GM21723 (cell line): ENCODE data around the gene MRPL43.

Experiments used
- ATAC-seq: cut with Tn5 transposase; IDR thresholded peaks from one replicate; pipeline ENCODE4 v1.9.1; 2021; ENCODE audit warnings: mild to moderate bottlenecking, moderate library complexity; ENCODE audit not compliant: unreplicated experiment

MRPL43 gene

GRCh38 chr10:101005361-101005760 is 18.1 kb upstream of the MRPL43 start:
- ATAC-seq = no peak

- no peak for ATAC-seq
Observed at GRCh38 chr10:101003639-101004206, 16.4 kb upstream of the MRPL43 start.

DNA sequence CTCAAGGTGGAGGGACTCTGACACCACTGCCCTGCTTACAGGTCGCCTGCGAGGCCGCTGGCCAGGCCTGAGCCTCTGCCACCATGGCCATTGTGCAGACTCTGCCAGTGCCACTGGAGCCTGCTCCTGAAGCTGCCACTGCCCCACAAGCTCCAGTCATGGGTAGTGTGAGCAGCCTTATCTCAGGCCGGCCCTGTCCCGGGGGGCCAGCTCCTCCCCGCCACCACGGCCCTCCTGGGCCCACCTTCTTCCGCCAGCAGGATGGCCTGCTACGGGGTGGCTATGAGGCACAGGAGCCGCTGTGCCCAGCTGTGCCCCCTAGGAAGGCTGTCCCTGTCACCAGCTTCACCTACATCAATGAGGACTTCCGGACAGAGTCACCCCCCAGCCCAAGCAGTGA is 15.2 kb upstream of the MRPL43 start:
- no peak for ATAC-seq

- no peak for ATAC-seq
Observed at GRCh38 chr10:101001659-101002035, 14.3 kb upstream of the MRPL43 start.

- ATAC-seq = no peak
Observed at GRCh38 chr10:101000915-101001658, 13.8 kb upstream of the MRPL43 start.

GRCh38 chr10:101000127-101000914 is 13.0 kb upstream of the MRPL43 start:
- no peak for ATAC-seq

DNA sequence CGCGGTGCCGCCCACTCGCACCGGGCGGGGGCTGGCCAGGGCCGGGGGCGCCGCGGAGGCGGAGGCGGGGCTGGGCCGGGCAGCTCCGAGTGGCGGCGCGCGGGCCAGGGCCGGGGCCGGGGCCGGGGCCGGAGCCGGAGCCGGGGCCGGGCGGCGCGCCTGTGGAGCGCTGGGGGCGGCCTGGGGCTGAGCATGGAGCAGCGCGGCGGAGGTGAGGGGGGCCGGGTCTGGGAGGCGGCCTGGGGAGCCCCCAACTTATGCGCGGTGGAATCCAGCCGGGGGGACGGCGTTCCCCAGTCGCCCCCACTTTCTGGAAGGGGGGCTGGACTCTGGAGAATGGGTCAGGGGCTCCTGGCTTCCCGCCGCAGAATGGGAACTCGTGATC is 12.4 kb upstream of the MRPL43 start, which contains the start of gene LZTS2:
Gene LZTS2, plus strand, starts transcription at position 67 of the 385 bp plus-strand sequence. CDS start 2,731 bp downstream, outside the sequence.
- no peak for ATAC-seq

DNA sequence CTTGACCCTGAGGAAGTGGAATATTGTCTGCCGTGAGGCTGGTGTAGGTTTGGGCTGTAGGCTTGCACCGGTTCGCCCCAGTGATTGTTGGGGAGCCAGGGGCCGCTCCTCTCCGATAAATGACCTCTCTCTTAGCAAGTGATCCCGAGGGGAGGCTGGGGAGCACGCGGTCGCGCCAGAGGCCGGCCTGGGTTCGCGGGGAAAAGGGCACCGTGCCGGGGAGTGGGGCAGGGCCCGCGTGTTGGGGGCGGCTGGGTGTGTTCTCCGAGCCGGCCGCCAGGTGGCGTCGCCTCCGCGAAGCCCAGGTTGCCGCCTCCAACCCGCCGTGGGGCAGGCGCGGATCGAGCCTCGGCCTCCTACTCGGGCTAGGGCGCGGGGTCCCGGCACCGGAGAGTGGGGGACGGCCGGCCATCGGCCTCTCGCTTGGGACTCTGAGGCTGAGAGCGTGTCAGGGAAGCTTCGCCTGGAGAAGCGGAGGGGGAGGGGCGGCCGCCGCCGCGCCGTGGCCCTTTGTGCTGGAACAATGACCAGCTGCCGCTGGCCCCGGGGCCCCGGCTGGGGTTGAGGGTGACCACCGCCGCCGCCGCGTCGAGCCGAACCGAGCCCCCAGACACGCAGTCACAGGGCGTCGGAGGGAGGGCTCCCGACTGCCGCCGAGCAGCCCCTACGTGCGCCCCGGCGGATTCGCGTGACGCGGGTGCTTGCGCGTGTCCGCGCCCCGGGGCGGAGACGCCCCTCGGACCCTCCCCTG is 11.9 kb upstream of the MRPL43 start:
- peak; percentile 48 for ATAC-seq

- peak; percentile 25 for ATAC-seq
Observed at GRCh38 chr10:100998183-100998990, 11.1 kb upstream of the MRPL43 start.

DNA sequence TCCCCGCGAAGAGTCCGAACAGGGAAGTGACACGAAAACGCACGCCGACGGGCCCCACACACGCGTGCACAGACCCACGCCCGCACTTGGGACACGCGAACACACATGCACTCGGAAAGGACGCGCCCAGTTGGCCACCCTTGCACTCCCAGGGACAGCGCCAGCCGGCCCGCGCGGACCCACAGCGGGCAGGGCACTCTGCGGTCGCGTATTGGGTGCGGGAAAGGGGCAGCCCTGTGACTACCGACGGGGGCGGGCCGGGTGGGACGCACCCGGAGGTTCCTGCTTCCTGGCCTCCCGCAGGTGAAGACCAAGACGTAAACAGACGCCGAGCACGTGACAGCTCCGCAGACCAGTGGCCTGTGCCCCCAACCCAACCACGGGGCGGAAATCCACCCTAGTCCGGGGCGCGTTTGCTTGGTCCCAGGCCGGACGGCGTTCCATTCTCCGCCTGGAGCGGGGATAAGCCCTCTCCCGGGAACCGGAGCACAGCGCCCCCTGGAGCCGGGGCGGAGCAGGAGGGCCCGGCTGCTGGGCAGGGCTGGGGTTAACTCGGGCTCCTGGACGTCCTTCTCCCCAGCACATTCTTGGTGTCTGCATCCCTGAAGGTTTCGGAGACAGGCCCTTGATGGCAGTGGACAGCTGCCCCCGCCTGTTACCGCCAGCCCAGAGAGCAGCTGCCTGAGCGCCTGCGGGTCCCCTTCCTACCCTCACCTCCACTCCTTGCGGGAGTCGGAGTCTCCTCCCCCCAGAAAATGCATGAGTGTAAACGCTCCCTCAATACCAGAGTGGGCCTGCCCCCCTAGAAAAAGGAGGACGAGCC is 10.3 kb upstream of the MRPL43 start:
- peak; percentile 39 for ATAC-seq

DNA sequence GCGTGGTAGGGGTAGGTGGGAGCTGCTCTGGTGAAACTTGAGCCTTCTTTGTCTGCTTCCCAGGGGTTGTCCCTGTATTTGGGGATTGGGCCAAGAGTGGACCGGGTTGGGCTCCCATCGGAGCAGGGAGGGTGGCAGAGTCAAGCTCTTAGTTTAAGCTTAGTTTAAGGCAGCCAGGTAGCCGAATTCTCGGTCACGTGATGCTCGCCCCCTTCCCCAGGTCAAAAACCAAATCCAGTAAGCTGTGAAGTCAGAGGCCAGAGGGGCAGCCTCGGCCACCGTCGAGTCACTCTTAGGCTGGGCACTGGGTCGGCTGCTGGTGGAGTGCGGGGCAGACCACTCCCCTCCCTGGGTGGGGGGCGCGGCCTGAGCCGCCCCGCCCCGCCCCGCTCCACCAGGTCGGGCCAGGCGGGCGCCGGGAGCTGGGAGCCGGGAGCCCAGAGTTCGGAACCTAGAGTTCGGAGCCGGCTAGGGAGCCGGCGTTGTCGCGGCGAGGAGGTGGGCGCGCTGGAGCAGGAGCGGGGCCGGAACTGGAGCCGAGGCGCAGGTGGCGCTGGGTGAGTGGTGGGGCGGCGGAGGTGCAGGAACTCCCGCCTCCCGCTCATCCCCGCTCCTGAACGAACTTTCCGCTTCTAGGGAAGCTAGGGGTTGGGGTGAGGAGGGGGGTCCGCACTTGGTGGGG is 9.5 kb upstream of the MRPL43 start:
- ATAC-seq = peak; percentile 27

DNA sequence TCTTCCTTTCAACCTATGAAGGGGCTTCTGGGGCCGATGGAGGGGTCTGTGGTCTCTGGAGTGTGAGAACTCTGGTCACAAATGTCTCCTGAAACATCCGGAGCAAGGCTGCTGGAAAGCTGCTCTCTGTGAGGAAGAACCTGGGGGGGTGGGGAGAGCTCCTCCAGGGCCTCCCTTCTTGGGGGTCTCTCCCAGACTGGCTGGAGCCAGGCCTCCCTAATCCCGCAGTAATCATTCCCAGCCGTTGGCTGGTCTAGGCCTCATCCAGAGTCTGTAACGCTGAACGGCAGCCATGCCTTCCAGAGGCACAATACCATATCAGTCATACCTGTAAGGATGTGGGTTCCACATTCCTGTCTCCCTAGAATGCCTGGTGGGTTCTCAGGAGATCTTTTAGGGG is 7.9 kb upstream of the MRPL43 start:
- ATAC-seq = no peak

DNA sequence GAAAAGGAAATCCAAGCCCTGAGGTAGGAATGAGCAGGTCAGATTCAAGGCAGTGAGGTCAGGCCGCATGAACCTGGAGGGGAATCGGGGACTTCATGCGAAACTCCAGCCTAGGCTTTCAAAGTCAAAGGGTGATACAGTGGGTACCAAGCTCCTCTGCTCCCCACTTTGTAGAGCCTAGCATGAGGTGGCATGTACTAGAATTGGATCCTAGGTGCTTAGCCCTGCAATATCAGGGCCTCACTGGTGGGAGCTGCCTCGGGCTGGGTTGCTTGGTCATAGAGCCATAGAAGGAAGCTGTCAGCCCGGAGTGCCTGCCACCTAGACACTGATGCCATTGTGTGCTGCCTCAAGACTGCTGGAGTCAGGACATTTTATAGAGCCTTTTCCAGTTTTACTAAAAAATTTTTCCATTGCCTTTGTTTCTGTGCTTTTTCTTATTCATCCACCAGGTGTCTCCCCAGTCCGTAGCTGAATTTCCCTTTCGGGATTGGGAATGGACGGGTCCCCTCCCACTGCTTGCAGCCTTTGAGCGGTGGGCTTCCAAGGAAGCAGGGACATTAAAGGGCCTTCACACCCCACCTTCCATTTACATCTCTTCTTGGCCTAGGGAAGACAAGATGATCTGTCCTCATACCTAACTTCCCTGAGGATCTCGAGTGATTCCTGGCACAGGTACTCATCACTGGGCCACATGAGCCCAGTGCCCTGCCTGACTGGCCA is 6.8 kb upstream of the MRPL43 start:
- ATAC-seq = no peak

- no peak for ATAC-seq
Observed at GRCh38 chr10:100989088-100989487, 1.8 kb upstream of the MRPL43 start.

GRCh38 chr10:100988166-100988565 is 869 bp upstream of the MRPL43 start:
- no peak for ATAC-seq

- ATAC-seq = no peak
Observed at GRCh38 chr10:100987685-100988049, 370 bp upstream of the MRPL43 start.

DNA sequence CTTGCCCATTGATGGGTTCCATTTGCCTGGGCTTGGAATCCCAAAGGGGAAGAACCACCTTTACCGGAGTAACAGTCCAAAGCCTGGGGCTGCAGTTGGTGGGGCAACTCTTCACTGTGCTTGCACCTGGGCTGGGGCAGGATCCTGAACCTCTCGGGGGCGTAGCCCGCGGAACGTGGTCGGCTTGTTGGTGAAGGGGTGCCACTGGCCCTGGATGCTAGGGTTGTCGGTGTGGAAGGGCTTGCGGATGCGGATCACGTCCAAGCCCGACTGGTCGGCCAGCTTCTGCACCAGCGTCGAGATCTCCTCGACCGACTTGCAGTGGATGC is 710 bp downstream of the MRPL43 start:
- ATAC-seq = no peak

DNA sequence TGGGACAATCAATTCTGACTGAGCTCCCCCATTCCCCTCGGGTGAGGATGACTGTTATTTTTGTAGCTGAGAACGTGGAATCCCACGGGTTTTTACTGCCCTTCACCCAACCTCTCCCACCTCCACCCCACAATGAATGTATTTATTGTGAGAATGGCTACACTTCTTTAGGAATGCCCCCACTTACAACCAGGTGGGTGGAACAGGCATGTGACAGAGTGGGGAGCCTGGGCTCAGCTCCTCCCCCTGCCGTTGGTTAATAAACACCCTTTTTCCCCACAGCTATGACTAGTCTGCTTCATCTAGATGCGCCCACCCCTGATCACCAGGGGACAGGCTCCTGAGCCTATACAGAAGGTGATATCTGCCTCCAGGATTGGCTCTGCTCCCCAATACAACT is 2.0 kb downstream of the MRPL43 start:
- no peak for ATAC-seq
